K562 (cell line): ENCODE measurements around the gene GUF1. TPM values are rescaled to one million over a fixed set of nuclear protein-coding genes. Genes with fewer than 3 reads are reported as not detected.

Experiments
- BCL6 ChIP-seq: fragments of 250-450 bp; sonication (Bioruptor Pico); IDR thresholded peaks from 2 replicates; pipeline ENCODE4 v1.4.0; 2020
- CBFA2T2 ChIP-seq: fragments of 450-650 bp; conservative IDR thresholded peaks from 2 replicates; pipeline ENCODE4 v1.6.1; 2017; ENCODE audit warnings: mild to moderate bottlenecking
- SAP30 ChIP-seq: fragments of 200-600 bp; sonication (generic); IDR thresholded peaks from 2 replicates; pipeline ENCODE4 v1.6.1; 2012; ENCODE audit warnings: borderline replicate concordance, low read depth, mild to moderate bottlenecking, moderate library complexity, low read length, control low read depth, inconsistent platforms; ENCODE audit not compliant: insufficient read depth, poor library complexity, severe bottlenecking
- ZBTB1 ChIP-seq: sonication (generic); formaldehyde crosslinking; IDR thresholded peaks from 2 replicates; pipeline ENCODE4 v1.8.1; 2023; ENCODE audit warnings: missing genetic modification reagents, low read depth, mild to moderate bottlenecking, borderline replicate concordance
- ZKSCAN3 ChIP-seq: fragments of 250-450 bp; sonication (Bioruptor Pico); IDR thresholded peaks from 2 replicates; pipeline ENCODE4 v1.4.0; 2020
- ZNF316 ChIP-seq: fragments of 450-650 bp; IDR thresholded peaks from 2 replicates; pipeline ENCODE4 v1.6.1; 2016
- polyA plus RNA-seq, 8 experiments: library from polyadenylated mRNA; depleted of rRNA in 4 of 8; stranded (reverse) in 5 of 8; unstranded in 3 of 8; fragments of >200 nt; fragmentation: Nextera tagmentation in 2 of 8; fragmentation: Illumina TruSeq in 1 of 8; extraction: Ambion mirVana in 2 of 8; extraction: Trizol in 1 of 8; gene quantifications; 2 replicates each; pipeline versions ENCODE4 v1.2.1 to v1.2.3, GENCODE V29; 2011 to 2014; ENCODE audit warnings: inconsistent platforms in 1 of 8, missing spikeins in 1 of 8
- total RNA-seq, 7 experiments: library from RNA; depleted of rRNA in 6 of 7; stranded (reverse); fragments of >200 nt in 6 of 7; fragmentation: Illumina TruSeq in 2 of 7; extraction: Trizol in 2 of 7; gene quantifications; 2 replicates each; pipeline versions ENCODE4 v1.2.1 to v1.2.3, GENCODE V29; 2011 to 2021; ENCODE audit warnings: low replicate concordance in 1 of 7
- TF ChIP-seq, protein P1 (sequence below): fragments of 250-450 bp; sonication (Bioruptor Pico); IDR thresholded peaks from 2 replicates; pipeline ENCODE4 v1.8.0; 2022; ENCODE audit warnings: inconsistent platforms, mild to moderate bottlenecking, moderate library complexity, borderline replicate concordance
- TF ChIP-seq, protein P2 (sequence below): fragments of 450-650 bp; IDR thresholded peaks from 2 replicates; pipeline ENCODE4 v1.6.1; 2016; ENCODE audit warnings: borderline replicate concordance
- TF ChIP-seq, protein P3 (sequence below): fragments of 450-650 bp; conservative IDR thresholded peaks from 2 replicates; pipeline ENCODE4 v1.6.1; 2016; ENCODE audit warnings: missing genetic modification characterization, low read depth, mild to moderate bottlenecking, missing compliant biosample characterization, moderate library complexity
- TF ChIP-seq, protein P4 (sequence below): fragments of 250-450 bp; sonication (Bioruptor Pico); IDR thresholded peaks from 2 replicates; pipeline ENCODE4 v1.6.1; 2021; ENCODE audit warnings: mild to moderate bottlenecking

Gene GUF1
- total and polyA plus RNA-seq, 9 of the 15 experiments (the other 6 are each of a cell fraction or from before 2014, with no cell fraction given), result 8.1 to 47.5 (median 25.0) TPM

DNA sequence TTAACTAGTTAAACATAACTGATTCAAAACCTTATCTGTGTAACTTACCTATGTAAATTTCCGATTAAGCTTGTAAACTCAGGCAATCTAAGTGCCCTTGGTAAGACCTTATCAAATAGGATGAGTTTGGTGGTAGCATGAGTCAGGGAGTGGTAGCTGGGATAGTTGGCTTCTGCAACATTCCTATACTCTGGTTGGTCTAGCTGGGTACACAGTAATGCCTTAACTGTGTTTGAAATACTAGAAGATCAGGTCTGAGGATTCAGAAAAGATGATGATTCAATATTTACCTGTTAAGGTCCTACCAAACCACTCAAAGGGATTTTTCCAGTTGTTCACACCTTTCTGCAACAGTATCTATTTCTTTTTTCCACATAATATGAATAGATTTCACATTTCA, 32.1 kb upstream of the GUF1 start (continued):
- TF ChIP-seq, protein P1, sequence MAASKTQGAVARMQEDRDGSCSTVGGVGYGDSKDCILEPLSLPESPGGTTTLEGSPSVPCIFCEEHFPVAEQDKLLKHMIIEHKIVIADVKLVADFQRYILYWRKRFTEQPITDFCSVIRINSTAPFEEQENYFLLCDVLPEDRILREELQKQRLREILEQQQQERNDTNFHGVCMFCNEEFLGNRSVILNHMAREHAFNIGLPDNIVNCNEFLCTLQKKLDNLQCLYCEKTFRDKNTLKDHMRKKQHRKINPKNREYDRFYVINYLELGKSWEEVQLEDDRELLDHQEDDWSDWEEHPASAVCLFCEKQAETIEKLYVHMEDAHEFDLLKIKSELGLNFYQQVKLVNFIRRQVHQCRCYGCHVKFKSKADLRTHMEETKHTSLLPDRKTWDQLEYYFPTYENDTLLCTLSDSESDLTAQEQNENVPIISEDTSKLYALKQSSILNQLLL, result no peak
- no peak for TF ChIP-seq SAP30
- TF ChIP-seq, protein P2, sequence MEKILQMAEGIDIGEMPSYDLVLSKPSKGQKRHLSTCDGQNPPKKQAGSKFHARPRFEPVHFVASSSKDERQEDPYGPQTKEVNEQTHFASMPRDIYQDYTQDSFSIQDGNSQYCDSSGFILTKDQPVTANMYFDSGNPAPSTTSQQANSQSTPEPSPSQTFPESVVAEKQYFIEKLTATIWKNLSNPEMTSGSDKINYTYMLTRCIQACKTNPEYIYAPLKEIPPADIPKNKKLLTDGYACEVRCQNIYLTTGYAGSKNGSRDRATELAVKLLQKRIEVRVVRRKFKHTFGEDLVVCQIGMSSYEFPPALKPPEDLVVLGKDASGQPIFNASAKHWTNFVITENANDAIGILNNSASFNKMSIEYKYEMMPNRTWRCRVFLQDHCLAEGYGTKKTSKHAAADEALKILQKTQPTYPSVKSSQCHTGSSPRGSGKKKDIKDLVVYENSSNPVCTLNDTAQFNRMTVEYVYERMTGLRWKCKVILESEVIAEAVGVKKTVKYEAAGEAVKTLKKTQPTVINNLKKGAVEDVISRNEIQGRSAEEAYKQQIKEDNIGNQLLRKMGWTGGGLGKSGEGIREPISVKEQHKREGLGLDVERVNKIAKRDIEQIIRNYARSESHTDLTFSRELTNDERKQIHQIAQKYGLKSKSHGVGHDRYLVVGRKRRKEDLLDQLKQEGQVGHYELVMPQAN, result no peak
- TF ChIP-seq ZKSCAN3, result no peak
- no peak for TF ChIP-seq ZNF316
- TF ChIP-seq ZBTB1, result no peak
- TF ChIP-seq, protein P3, sequence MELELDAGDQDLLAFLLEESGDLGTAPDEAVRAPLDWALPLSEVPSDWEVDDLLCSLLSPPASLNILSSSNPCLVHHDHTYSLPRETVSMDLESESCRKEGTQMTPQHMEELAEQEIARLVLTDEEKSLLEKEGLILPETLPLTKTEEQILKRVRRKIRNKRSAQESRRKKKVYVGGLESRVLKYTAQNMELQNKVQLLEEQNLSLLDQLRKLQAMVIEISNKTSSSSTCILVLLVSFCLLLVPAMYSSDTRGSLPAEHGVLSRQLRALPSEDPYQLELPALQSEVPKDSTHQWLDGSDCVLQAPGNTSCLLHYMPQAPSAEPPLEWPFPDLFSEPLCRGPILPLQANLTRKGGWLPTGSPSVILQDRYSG, result no peak
- TF ChIP-seq BCL6 (CRISPR knock-in tag), result no peak
- TF ChIP-seq CBFA2T2, result no peak
- TF ChIP-seq, protein P4, sequence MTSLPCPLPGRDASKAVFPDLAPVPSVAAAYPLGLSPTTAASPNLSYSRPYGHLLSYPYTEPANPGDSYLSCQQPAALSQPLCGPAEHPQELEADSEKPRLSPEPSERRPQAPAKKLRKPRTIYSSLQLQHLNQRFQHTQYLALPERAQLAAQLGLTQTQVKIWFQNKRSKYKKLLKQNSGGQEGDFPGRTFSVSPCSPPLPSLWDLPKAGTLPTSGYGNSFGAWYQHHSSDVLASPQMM (CRISPR knock-in tag), result no peak
